Adrenal gland (tissue), 5 donors: ENCODE measurements around the gene SLC66A3.

Experiments used
- POLR2A ChIP-seq, 2 donors: fragments of 450-650 bp; IDR thresholded peaks; one replicate each; pipeline ENCODE4 v1.6.1; 2017; ENCODE audit warnings: antibody characterized with exemption in 2 of 2, mild to moderate bottlenecking in 2 of 2, moderate library complexity in 1 of 2
- TF ChIP-seq, protein P1 (sequence below), 6 experiments: fragments of 450-650 bp in 4 of 6; fragments of 200-600 bp in 2 of 6; sonication (generic) in 1 of 6; IDR thresholded peaks; 1 replicate in 5 of 6; 2 replicates in 1 of 6; pipeline versions ENCODE4 v1.5.1 to v1.8.0; 2016 to 2021; ENCODE audit warnings: antibody characterized with exemption in 6 of 6, mild to moderate bottlenecking in 2 of 6, moderate library complexity in 1 of 6
- donor health status: DM: no; HTN: no; CAD: no.

DNA sequence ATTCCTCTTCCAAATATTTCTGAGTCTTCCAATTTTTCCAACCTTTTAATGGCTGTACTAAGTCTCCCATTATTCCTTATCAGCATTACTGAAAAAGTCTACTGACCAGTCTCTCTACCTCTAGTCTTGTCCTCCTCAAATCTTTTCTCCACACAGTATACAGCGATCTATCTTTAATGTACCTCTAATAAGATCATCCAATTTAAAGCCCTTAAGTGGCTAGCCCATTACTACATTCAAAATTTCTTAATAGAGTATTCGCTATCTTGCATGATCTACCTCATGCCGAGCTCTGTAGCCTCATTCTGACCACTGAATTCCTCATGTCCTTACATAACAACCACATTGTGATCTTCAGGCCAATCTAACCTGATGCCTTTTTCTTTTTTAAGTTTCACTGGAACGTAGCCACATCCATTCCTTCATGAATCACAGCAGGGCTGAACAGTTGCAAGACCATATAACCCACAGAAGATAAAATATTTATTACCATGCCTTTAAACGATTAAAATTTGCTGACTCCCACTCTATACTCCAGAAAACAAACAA is 57.9 kb downstream of the SLC66A3 start:
- TF ChIP-seq, protein P1, sequence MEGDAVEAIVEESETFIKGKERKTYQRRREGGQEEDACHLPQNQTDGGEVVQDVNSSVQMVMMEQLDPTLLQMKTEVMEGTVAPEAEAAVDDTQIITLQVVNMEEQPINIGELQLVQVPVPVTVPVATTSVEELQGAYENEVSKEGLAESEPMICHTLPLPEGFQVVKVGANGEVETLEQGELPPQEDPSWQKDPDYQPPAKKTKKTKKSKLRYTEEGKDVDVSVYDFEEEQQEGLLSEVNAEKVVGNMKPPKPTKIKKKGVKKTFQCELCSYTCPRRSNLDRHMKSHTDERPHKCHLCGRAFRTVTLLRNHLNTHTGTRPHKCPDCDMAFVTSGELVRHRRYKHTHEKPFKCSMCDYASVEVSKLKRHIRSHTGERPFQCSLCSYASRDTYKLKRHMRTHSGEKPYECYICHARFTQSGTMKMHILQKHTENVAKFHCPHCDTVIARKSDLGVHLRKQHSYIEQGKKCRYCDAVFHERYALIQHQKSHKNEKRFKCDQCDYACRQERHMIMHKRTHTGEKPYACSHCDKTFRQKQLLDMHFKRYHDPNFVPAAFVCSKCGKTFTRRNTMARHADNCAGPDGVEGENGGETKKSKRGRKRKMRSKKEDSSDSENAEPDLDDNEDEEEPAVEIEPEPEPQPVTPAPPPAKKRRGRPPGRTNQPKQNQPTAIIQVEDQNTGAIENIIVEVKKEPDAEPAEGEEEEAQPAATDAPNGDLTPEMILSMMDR (IDR thresholded peaks at IDR 0.05): no peak
- TF ChIP-seq POLR2A (IDR thresholded peaks at IDR 0.05): no peak
